Measurements from ENCODE around the gene FHAD1.

The FHAD1 gene

DNA sequence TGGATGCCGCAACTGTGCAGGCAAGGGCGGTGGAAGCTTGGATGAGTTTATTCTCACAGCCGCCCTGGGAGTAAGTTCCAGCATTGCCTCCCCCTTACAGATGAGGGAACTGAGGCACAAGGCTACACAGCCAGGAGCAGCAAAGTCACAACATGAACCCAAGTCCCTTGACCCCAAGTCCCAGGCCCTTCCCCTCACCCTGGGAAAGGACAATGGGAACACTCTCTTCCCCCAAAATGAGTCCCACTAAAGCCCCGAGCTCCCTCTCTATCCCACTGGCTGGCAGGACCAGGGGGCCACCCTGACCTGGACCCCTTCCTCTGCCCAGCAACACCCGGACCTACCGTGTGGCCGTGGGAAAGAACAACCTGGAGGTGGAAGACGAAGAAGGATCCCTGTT lies 195.1 kb downstream of the FHAD1 start:
- Histone ChIP-seq H3K9me3 (ENCODE audit: severe bottlenecking) (no peaks in the 10 kb centered on the region), H3K4me3 (ENCODE audit: severe bottlenecking) (no peak overlapping the region), H3K36me3 (ENCODE audit: low read depth) (no peaks in the 10 kb centered on the region), H3K27me3 (ENCODE audit: insufficient read depth, poor library complexity, severe bottlenecking) (no peaks in the 10 kb centered on the region), H3K4me1 (ENCODE audit: insufficient read depth, poor library complexity, severe bottlenecking) (no peaks in the 10 kb centered on the region), H3K27ac (ENCODE audit: poor library complexity, severe bottlenecking) (no peak overlapping the region)
- TF ChIP-seq, protein P1, sequence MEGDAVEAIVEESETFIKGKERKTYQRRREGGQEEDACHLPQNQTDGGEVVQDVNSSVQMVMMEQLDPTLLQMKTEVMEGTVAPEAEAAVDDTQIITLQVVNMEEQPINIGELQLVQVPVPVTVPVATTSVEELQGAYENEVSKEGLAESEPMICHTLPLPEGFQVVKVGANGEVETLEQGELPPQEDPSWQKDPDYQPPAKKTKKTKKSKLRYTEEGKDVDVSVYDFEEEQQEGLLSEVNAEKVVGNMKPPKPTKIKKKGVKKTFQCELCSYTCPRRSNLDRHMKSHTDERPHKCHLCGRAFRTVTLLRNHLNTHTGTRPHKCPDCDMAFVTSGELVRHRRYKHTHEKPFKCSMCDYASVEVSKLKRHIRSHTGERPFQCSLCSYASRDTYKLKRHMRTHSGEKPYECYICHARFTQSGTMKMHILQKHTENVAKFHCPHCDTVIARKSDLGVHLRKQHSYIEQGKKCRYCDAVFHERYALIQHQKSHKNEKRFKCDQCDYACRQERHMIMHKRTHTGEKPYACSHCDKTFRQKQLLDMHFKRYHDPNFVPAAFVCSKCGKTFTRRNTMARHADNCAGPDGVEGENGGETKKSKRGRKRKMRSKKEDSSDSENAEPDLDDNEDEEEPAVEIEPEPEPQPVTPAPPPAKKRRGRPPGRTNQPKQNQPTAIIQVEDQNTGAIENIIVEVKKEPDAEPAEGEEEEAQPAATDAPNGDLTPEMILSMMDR (IDR thresholded peaks at IDR 0.05; ENCODE audit: poor library complexity, severe bottlenecking): no peak
- DNase-seq (ENCODE audit: low spot score) (no peak), ATAC-seq (ENCODE audit: low read depth) (no peak)

DNA sequence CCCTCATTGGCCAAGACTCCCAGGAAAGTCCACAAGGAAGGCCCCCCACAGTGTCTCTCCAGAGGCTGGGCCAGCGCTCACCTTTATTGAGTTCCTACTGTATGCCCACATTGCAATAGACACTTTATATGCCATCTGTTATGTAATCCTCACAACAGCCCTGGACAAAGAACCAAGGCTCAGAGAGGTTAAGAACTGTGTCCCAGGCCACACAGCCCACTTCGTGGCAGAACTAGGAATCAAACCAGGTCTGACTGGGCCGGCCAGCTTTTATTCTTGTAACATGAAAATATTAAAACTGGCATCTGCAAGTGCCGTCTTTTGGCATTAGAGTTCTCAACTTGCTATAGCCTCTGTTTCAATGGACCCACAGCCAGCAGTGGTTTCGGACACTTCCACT lies 195.7 kb downstream of the FHAD1 start:
- no peak overlapping the region for H3K4me3 ChIP-seq (ENCODE audit: severe bottlenecking)
- ATAC-seq (ENCODE audit: low read depth): no peak
- H3K36me3 ChIP-seq (ENCODE audit: low read depth): no peaks in the 10 kb centered on the region
- DNase-seq (ENCODE audit: low spot score): no peak
- H3K9me3 ChIP-seq (ENCODE audit: severe bottlenecking): no peaks in the 10 kb centered on the region
- H3K27me3 ChIP-seq (ENCODE audit: insufficient read depth, poor library complexity, severe bottlenecking): no peaks in the 10 kb centered on the region
- H3K4me1 ChIP-seq (ENCODE audit: insufficient read depth, poor library complexity, severe bottlenecking): no peaks in the 10 kb centered on the region
- no peak overlapping the region for H3K27ac ChIP-seq (ENCODE audit: poor library complexity, severe bottlenecking)
- TF ChIP-seq, protein P1 (IDR thresholded peaks at IDR 0.05; ENCODE audit: poor library complexity, severe bottlenecking): no peak

DNA sequence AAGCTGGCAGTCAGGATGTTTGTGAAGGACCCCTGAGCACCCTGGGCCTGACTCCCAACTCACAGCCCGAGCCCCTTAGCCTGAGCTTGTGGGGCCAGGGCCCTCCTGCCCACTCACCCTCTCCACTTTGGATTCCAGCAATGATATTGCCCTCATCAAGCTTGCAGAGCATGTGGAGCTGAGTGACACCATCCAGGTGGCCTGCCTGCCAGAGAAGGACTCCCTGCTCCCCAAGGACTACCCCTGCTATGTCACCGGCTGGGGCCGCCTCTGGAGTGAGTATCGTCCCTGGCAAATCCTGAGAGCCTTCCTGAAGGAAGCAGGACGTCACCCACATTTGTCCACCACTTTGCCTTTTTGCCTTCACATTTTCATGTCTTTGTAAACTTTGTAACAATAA lies 196.3 kb downstream of the FHAD1 start:
- Histone ChIP-seq H3K36me3 (ENCODE audit: low read depth) (no peaks in the 10 kb centered on the region), H3K27ac (ENCODE audit: poor library complexity, severe bottlenecking) (no peak overlapping the region), H3K4me1 (ENCODE audit: insufficient read depth, poor library complexity, severe bottlenecking) (no peaks in the 10 kb centered on the region), H3K4me3 (ENCODE audit: severe bottlenecking) (no peak overlapping the region), H3K27me3 (ENCODE audit: insufficient read depth, poor library complexity, severe bottlenecking) (no peaks in the 10 kb centered on the region), H3K9me3 (ENCODE audit: severe bottlenecking) (no peaks in the 10 kb centered on the region)
- DNase-seq (ENCODE audit: low spot score) (no peak), ATAC-seq (ENCODE audit: low read depth) (no peak)
- TF ChIP-seq, protein P1 (IDR thresholded peaks at IDR 0.05; ENCODE audit: poor library complexity, severe bottlenecking): no peak

DNA sequence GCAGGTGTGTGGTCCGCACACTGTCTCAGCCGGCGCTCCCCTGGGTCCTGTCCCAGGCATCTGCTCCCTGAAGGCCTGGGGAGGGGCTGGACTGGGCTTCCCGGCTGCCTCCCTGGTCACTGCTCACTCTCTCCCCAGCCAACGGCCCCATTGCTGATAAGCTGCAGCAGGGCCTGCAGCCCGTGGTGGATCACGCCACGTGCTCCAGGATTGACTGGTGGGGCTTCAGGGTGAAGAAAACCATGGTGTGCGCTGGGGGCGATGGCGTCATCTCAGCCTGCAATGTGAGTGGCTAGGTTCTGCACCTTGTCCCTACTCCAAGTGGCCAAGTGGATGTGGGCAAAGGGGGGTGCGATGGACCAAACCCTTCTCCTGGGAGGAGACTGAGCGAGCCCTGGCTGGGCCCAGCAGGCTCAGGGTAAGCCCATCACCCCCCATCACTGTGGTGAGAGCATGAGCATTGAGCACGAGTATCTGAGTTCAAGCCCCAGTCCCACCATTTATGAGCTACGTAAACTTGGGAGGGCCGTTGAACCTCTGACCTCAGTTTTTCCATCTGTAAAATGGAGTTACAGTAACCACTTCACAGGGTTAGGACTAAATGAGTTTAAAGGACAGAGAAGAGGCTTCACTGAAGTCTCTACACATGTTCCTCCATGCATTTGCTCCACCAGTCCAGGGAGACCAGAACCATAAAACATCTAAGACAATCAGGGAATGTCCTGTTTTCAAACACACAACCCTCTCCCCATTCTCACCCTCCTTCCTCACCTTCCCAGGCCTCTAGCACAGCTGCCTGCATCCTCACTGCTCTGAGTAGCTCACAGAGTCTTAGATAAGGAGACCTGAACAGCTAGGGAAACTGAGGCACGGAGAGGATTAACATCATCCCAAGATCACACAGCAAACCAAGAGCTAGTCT lies 197.7 kb downstream of the FHAD1 start:
- no peak for ATAC-seq (ENCODE audit: low read depth)
- H3K9me3 ChIP-seq (ENCODE audit: severe bottlenecking): no peaks in the 10 kb centered on the region
- TF ChIP-seq, protein P1 (IDR thresholded peaks at IDR 0.05; ENCODE audit: poor library complexity, severe bottlenecking): no peak
- DNase-seq (ENCODE audit: low spot score): no peak
- no peaks in the 10 kb centered on the region for H3K27me3 ChIP-seq (ENCODE audit: insufficient read depth, poor library complexity, severe bottlenecking)
- H3K4me3 ChIP-seq (ENCODE audit: severe bottlenecking): no peak overlapping the region
- no peaks in the 10 kb centered on the region for H3K36me3 ChIP-seq (ENCODE audit: low read depth)
- no peak overlapping the region for H3K27ac ChIP-seq (ENCODE audit: poor library complexity, severe bottlenecking)
- no peaks in the 10 kb centered on the region for H3K4me1 ChIP-seq (ENCODE audit: insufficient read depth, poor library complexity, severe bottlenecking)
